ENCODE results near the gene SLC35F6. TPM values are rescaled to one million over a fixed set of nuclear protein-coding genes. Genes with fewer than 3 reads are reported as not detected.
"Not testable (repeated sequence)": the region's sequence is repeated elsewhere in the genome, so short reads cannot be mapped to it uniquely, and the experiment has no call there.

SLC35F6 gene
- total RNA-seq, 3 donors from 2014 or later (not counting 1 experiment from before 2014, with no cell fraction given) = 30.0 to 35.6 (median 30.4) TPM

DNA sequence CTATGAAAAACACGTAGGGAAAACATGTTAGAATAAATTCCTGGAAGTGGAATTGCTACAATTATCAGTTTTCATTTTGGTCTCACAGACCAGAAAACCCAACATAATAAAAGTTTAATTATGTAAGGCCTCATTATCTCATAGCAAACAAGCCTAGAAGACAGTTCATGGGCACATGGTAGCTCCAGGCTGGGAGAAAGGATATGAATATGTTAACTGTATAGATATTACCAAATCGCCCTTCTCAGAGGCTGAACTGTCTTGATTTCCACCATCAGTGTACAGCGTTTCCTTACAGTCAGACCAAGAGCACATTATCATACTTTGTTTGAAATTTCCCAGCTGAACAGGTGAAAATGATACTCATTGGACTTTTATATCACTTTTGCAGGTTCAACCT lies 17.1 kb upstream of the SLC35F6 start:
- Histone ChIP-seq H3K4me3 (ENCODE audit: low read length) (no peak overlapping the region), H3K27ac (ENCODE audit: low read length) (no peak overlapping the region), H3K4me1 (ENCODE audit: control insufficient read depth, insufficient read depth, low read length) (peaks cover 3% of the 10 kb centered on the region), H3K36me3 (ENCODE audit: control insufficient read depth, insufficient read depth, low read length) (no peaks in the 10 kb centered on the region), H3K9me3 (ENCODE audit: control insufficient read depth, insufficient read depth, low read length) (no peaks in the 10 kb centered on the region), H3K27me3 (ENCODE audit: control insufficient read depth, insufficient read depth, low read length) (no peaks in the 10 kb centered on the region)
- Mint-ChIP-seq H3K27me3 (ENCODE audit: low read depth in 2 of 2) (peaks cover 0 to 2% of the 10 kb centered on the region in 2 donors), H3K36me3 (no peaks in the 10 kb centered on the region), H3K4me3 (no peak overlapping the region), H3K4me1 (peaks cover 0 to under 1% of the 10 kb centered on the region in 2 donors), H3K27ac (no peak overlapping the region), H3K9me3 (no peaks in the 10 kb centered on the region)
- ATAC-seq = no peak
- intact Hi-C loops (cut with micrococcal nuclease) = no loop called here
- 80% methylated on average over 2 of the region's 3 CpGs for WGBS (ENCODE audit: insufficient coverage)
- TF ChIP-seq, protein P1, sequence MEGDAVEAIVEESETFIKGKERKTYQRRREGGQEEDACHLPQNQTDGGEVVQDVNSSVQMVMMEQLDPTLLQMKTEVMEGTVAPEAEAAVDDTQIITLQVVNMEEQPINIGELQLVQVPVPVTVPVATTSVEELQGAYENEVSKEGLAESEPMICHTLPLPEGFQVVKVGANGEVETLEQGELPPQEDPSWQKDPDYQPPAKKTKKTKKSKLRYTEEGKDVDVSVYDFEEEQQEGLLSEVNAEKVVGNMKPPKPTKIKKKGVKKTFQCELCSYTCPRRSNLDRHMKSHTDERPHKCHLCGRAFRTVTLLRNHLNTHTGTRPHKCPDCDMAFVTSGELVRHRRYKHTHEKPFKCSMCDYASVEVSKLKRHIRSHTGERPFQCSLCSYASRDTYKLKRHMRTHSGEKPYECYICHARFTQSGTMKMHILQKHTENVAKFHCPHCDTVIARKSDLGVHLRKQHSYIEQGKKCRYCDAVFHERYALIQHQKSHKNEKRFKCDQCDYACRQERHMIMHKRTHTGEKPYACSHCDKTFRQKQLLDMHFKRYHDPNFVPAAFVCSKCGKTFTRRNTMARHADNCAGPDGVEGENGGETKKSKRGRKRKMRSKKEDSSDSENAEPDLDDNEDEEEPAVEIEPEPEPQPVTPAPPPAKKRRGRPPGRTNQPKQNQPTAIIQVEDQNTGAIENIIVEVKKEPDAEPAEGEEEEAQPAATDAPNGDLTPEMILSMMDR (IDR thresholded peaks at IDR 0.05) = no peak
- DNase-seq = no peak

DNA sequence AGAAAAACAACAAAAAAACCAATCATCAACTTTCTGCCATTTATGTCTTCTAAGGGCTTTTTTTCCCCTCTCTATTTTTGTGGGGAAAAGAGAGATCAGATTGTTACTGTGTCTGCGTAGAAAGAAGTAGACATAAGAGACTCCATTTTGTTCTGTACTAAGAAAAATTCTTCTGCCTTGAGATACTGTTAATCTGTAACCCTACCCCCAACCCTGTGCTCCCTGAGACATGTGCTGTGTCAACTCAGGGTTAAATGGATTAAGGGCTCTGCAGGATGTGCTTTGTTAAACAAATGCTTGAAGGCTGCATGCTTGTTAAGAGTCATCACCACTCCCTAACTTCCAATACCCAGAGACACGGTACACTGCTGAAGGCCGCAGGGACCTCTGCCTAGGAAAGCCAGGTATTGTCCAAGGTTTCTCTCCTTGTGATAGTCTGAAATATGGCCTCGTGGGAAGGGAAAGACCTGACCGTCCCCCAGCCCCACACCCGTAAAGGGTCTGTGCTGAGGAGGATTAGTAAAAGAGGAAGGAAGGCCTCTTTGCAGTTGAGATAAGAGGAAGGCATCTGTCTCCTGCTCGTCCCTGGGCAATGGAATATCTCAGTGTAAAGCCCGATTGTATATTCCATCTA lies 14.2 kb upstream of the SLC35F6 start:
- H3K36me3 Mint-ChIP-seq = not testable (repeated sequence)

DNA sequence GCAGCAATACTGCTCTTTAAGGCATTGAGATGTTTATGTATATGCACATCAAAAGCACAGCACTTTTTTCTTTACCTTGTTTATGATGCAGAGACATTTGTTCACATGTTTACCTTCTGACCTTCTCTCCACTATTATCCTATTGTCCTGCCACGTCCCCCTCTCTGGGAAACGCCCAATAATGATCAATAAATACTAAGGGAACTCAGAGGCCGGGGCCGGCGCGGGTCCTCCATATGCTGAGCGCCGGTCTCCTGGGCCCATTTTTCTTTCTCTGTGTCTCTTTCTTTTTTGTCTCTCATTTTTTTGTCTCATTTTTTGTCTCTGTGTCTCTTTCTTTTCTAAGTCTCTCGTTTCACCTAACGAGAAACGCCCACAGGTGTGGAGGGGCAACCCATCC lies 13.6 kb upstream of the SLC35F6 start:
- DNase-seq; ATAC-seq; H3K36me3 Mint-ChIP-seq; H3K4me3 ChIP-seq (ENCODE audit: low read length); H3K9me3 Mint-ChIP-seq; H3K4me1 ChIP-seq (ENCODE audit: control insufficient read depth, insufficient read depth, low read length); H3K27ac ChIP-seq (ENCODE audit: low read length); H3K36me3 ChIP-seq (ENCODE audit: control insufficient read depth, insufficient read depth, low read length); H3K27me3 Mint-ChIP-seq (ENCODE audit: low read depth in 2 of 2); intact Hi-C loops (cut with micrococcal nuclease); H3K9me3 ChIP-seq (ENCODE audit: control insufficient read depth, insufficient read depth, low read length); H3K4me1 Mint-ChIP-seq; H3K4me3 Mint-ChIP-seq; H3K27me3 ChIP-seq (ENCODE audit: control insufficient read depth, insufficient read depth, low read length); H3K27ac Mint-ChIP-seq: not testable (repeated sequence)
- WGBS (ENCODE audit: insufficient coverage) = 90% methylated on average over 11 of the region's 11 CpGs

More for the DNA sequence above, 14.2 kb upstream of the SLC35F6 start:
- H3K4me1 Mint-ChIP-seq; H3K27ac Mint-ChIP-seq; H3K36me3 ChIP-seq (ENCODE audit: control insufficient read depth, insufficient read depth, low read length); H3K9me3 Mint-ChIP-seq; H3K27ac ChIP-seq (ENCODE audit: low read length); H3K4me3 Mint-ChIP-seq; H3K9me3 ChIP-seq (ENCODE audit: control insufficient read depth, insufficient read depth, low read length); H3K4me1 ChIP-seq (ENCODE audit: control insufficient read depth, insufficient read depth, low read length); intact Hi-C loops (cut with micrococcal nuclease); ATAC-seq; H3K27me3 ChIP-seq (ENCODE audit: control insufficient read depth, insufficient read depth, low read length); DNase-seq; H3K4me3 ChIP-seq (ENCODE audit: low read length); H3K27me3 Mint-ChIP-seq (ENCODE audit: low read depth in 2 of 2): not testable (repeated sequence)
- 52% methylated on average over 6 of the region's 8 CpGs for WGBS (ENCODE audit: insufficient coverage)

DNA sequence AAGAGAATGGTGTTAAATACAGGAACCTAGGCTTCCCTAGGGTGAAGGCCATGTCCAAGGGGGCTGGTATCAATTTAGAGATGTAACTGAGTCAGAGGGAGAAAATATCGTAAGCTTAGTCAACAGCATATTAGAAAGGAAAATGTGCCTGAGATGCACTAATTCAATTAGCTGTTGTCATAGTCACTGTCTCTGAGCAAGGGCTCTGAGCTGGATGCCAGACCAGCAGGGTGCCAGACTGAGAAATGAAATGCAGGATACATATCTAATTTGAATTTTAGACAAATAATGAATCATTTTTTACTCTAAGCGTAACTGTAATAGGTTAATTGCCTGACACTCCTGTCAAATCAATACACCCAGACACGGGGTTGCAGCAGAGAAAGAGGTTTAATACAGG lies 11.4 kb upstream of the SLC35F6 start:
- 95% methylated on average over 2 of the region's 3 CpGs for WGBS (ENCODE audit: insufficient coverage)
- Mint-ChIP-seq H3K9me3 (no peaks in the 10 kb centered on the region), H3K4me3 (no peak overlapping the region), H3K36me3 (no peaks in the 10 kb centered on the region), H3K4me1 (no peaks in the 10 kb centered on the region), H3K27me3 (ENCODE audit: low read depth in 2 of 2) (peaks cover 0 to 2% of the 10 kb centered on the region in 2 donors), H3K27ac (no peak overlapping the region)
- no peaks in the 10 kb centered on the region for H3K36me3 ChIP-seq (ENCODE audit: control insufficient read depth, insufficient read depth, low read length)
- intact Hi-C loops (cut with micrococcal nuclease) = no loop called here
- no peak for ATAC-seq
- no peaks in the 10 kb centered on the region for H3K27me3 ChIP-seq (ENCODE audit: control insufficient read depth, insufficient read depth, low read length)
- H3K4me3 ChIP-seq (ENCODE audit: low read length) = no peak overlapping the region
- TF ChIP-seq, protein P1 (IDR thresholded peaks at IDR 0.05) = no peak
- no peaks in the 10 kb centered on the region for H3K4me1 ChIP-seq (ENCODE audit: control insufficient read depth, insufficient read depth, low read length)
- no peaks in the 10 kb centered on the region for H3K9me3 ChIP-seq (ENCODE audit: control insufficient read depth, insufficient read depth, low read length)
- DNase-seq = no peak
- H3K27ac ChIP-seq (ENCODE audit: low read length) = no peak overlapping the region
